ENCODE results near the gene ATP12A.

ATP12A gene

DNA sequence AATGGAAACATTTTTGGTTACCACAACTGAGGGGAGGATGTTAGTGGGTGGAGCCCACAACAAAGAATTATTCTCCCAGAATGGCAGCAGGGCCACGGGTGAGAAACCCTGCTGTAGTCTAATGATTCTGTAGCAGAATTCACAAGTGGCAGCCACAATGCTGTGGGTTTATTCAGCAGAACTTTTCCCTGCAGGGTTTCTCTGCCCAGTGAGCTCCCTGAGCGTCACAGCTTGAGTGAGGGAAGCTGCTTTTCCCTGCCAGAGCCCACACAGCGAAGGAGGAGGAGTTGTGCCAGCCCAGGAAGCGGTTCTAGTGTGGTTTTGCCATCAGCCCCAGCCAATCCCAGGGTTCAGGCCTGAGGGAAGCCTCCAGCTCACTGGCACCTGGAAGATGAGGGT, 4.4 kb downstream of the ATP12A start:
- peak in 1 of 2 donors; percentile 24 for DNase-seq (ENCODE audit: low read depth in 1 of 2, low spot score in 1 of 2)

DNA sequence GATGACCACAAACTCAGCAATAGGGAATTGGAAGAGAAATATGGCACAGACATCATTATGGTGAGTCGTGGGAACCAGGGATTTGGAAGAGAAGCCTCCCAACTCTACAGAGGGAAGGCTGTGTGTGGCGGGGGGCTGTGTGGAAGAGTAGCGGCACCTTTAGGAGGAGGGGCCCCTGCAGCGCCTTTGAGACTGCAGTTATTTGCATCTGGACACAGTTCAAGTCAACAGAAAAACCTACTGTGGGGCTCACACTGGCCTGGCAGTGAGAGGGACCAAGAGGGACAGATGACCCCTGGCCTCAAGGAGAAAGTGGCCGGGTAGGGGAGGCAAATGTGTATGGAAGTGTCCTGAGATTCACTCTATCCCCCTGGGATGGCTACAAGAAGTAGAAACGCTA, 5.1 kb downstream of the ATP12A start:
- no peak for DNase-seq (ENCODE audit: low read depth in 1 of 2, low spot score in 1 of 2)

DNA sequence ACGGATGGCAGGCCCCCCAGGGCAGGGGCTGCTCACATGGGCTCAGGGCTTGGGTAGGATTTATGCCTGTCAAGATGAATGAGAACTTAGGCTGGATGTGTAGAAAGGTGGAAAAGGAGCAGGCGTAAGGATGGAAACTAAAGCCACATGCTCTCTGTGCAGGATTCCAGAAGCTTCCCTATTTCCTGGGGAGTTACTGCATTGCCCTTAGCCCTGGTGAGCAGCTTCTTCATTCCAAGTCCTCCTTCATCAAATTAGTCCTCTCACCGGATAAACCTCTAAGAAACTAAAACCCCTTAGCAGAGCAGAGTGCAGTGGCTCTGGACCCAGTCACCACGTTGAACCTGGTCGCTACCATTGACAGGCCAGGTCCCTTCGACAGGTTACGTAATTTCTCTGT, 7.4 kb downstream of the ATP12A start:
- DNase-seq (ENCODE audit: low read depth in 1 of 2, low spot score in 1 of 2): no peak

DNA sequence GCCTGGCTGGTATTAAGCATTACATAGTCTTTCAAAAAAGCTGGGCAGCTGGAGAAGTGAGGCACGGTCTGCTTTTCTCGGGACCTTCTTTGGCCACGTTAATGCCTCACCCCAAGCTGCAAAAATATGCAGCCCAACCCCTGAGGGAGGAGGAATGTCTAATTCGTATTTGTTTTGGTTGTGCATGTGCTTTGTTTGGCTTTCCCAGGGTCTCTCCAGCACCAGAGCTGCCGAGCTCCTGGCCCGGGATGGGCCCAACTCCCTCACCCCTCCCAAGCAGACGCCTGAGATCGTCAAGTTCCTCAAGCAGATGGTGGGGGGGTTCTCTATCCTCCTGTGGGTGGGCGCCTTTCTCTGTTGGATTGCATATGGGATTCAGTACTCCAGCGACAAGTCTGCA, 7.9 kb downstream of the ATP12A start:
- DNase-seq (ENCODE audit: low read depth in 1 of 2, low spot score in 1 of 2): no peak

DNA sequence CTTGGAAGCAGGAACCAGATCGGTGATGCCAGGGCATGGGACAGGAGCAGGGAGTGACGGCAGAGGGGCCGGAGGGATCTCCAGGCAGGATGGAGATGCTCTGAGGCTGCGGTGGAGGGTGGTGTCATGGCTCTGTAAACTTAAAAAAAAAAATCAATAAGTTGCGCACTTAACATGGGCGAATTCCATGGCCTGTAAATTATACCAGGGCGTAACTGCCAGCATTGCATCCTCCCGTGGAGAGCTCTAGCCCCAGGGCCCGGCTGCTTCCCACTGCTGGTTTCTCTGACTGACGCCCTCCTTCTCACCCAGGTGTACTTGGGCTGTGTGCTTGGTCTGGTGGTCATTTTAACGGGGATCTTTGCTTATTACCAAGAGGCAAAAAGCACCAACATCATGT, 8.7 kb downstream of the ATP12A start:
- DNase-seq (ENCODE audit: low read depth in 1 of 2, low spot score in 1 of 2): no peak

DNA sequence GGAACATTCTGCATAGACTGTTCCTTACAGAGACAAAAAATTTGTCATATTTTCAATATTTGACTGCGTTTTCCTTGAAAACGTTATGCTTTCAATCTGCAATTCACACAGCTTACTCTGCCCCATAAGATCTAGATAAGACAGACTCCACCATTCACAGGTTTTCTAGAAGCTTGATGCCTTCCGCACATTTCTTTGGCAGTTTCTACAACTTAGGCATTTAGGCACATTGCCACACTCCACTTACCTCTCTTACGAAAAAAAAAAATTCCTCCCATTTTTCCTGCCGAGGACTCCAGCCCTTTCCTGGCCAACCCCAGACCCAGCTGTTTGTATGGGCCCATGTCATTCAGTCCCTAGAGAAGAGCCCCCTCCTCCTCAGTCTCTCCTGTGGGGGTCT, 11.2 kb downstream of the ATP12A start:
- DNase-seq (ENCODE audit: low read depth in 1 of 2, low spot score in 1 of 2): no peak

DNA sequence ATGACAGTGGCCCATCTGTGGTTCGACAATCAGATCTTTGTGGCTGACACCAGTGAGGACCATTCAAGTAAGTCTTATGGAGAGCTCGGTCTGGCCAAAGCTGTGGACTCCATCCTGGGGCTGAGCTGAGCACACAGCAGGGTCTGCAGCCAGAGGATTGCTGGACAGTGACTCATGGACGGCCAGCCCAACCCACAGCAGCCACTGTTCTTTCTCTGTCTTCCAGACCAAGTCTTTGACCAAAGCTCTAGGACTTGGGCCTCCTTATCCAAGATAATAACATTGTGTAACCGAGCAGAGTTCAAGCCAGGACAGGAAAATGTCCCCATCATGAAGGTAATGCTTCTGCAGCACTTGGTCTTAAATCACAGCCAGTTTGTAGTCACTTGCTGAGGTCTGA, 12.4 kb downstream of the ATP12A start:
- DNase-seq (ENCODE audit: low read depth in 1 of 2, low spot score in 1 of 2): no peak

DNA sequence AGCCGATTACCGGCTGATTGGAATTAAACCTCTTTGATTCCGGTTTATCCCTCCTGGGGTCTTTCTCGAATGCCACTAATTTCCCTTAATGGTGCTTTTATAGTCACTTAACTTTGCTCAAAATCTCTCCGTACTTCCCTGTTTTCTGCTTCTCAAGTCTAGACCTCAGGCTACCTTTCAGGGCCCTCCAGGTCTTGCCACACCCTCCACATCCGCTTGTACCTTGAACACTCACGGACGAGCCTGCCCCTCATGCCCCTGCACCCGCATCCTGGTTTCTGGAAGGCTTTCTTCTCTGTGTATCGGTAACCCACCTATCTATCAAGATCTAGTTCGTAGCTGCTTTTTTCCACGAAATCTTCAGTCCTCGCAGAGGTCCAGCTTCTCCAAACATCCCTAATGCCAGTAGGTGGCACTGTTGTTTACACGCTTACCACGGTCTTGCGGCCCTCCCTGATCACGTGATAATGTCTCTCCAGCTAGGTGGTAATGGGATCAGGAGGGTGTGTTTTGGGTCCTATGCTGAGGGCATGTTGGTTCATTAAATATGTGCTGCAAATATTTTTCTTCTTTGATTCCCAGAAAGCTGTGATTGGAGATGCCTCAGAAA, 13.8 kb downstream of the ATP12A start:
- peak in 1 of 2 donors; percentile 35 for DNase-seq (ENCODE audit: low read depth in 1 of 2, low spot score in 1 of 2)

DNA sequence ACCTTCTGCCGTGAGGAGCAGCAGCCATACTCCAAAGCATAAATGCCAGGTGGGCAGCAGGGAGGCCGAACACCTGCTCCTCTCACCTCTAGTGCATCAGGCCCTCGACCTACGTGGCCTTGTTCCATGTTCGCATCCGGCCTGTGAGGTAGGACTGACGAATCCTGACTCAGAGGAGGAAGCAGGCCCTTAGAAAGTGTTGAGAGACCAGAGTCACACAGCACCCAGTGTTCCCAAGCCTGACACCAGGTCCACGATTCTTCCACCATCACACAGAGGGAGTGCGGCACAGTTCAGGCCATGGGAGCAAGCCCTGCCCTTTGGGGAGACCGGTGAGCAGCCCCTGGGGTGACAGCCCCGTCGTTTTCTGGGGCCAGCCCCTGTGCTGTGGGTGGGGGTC, 14.7 kb downstream of the ATP12A start:
- no peak for DNase-seq (ENCODE audit: low read depth in 1 of 2, low spot score in 1 of 2)

DNA sequence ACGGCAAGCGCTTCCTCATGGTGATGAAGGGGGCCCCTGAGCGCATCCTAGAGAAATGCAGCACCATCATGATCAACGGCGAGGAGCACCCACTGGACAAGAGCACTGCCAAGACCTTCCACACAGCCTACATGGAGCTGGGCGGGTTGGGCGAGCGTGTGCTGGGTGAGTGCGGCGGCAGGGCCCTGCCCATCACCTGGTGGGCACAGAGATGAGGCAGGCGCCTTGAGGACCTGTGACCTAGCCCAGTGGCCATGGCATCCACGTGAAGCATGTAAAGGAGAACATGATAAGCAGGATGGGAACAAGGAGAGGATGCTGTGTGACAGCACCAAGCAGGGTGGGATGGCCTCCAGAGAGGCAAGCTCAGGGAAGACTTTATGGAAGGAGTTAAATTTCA, 18.5 kb downstream of the ATP12A start:
- no peak for DNase-seq (ENCODE audit: low read depth in 1 of 2, low spot score in 1 of 2)

DNA sequence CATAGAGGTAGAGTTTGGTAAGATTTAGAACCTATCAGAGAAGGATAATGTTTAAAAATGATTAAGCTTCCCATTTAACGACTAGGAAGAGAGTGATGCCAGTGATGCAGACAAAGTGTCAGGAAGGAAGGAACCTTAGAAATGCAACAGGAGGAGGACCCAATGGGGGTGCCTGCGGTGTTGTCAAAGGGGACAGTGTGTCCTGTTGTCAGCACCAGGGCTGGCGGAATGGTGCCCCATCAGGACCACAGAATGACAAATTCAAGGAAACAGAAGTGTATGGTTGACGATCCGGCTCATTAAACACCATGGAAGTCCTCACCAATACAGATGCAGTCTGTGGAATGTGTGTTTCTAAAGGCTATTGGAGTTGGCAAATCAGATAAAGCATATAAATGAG, 19.3 kb downstream of the ATP12A start:
- DNase-seq (ENCODE audit: low read depth in 1 of 2, low spot score in 1 of 2): no peak

DNA sequence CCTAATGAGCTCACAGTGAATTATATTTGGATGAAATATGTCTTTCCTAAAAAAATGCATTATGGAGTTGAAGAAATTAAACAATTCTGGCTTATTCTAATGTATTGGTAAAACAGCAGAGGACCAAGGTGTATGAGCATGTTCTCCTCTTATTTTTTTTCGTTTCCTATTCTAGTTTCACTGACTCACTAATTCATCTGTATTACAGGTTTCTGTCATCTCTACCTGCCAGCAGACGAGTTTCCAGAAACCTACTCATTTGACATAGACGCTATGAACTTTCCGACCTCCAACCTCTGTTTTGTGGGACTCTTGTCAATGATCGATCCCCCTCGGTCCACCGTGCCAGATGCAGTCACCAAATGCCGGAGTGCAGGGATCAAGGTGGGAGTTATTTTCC, 20.3 kb downstream of the ATP12A start:
- no peak for DNase-seq (ENCODE audit: low read depth in 1 of 2, low spot score in 1 of 2)

DNA sequence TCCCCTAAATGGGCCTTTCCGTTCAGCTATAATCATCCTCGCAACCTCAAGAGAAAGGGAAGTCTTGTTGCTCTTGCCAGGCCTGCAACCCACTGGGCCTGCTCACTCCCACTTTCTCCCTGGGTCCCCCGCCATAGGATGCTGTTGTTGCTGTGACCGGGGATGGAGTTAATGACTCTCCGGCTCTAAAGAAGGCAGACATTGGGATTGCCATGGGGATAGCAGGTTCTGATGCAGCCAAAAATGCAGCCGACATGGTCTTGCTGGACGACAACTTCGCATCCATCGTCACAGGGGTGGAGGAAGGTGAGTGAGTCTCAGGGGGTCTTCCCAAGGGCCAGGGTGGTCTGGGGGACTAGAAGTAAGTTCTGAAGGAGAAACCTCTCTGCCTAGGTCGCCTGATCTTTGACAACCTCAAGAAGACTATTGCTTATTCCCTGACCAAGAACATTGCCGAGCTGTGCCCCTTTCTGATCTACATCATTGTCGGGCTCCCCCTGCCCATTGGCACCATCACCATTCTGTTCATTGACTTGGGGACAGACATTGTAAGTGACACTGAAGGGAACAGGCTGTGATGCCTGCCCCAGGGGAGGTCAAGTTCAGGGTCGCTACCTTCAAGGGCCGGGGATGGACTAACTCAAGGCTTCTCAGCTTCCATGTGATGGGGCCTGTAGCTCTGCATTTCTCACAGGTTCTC, 26.8 kb downstream of the ATP12A start:
- DNase-seq (ENCODE audit: low read depth in 1 of 2, low spot score in 1 of 2): no peak

DNA sequence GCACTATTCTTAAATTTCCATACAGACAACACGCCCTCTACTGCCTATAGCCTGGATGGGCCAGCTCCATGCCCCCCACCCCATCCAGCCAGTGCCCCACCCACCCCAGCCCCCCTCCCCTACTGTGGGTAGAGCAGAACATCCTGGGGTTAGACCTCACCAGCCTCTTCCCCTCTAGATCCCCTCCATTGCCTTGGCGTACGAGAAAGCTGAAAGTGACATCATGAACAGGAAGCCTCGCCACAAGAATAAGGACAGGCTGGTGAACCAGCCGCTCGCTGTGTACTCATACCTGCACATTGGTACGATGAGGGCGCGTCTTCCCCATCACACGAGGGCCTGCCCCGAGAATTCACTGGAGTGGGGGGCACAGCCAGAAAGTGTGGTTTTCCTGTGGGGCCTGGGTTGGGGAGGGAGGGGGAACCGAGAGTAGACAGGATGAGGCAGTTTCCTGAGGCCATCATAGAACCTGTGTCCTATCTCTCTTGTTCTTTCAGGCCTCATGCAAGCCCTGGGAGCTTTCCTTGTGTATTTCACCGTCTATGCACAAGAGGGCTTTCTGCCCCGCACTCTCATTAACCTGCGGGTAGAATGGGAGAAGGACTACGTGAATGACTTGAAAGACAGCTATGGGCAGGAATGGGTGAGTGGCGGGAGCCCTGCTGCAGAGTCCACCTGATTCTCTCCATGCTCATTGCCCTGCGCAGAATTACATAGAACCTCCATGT, 29.1 kb downstream of the ATP12A start:
- DNase-seq (ENCODE audit: low read depth in 1 of 2, low spot score in 1 of 2): peak in 1 of 2 donors; percentile 42

DNA sequence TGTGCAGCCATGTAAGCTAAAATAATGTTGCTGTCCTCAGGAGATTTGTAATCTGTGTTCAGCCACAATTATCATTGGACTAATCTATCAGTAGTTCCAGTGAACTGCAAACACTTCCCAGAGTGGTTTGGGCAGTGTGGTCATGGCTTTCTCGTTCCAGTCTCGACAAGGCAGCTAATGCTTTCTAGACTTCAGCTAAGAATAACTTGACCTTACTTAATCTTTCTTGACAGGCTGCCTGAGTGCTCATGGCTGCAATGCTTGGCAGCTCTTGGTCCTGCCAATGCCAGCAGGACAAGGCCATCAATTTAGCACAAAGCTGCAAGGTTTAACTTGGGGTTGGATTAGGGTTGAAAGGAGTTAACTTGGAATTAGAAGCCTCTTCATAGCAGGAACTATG, 32.8 kb downstream of the ATP12A start:
- DNase-seq (ENCODE audit: low read depth in 1 of 2, low spot score in 1 of 2): no peak

DNA sequence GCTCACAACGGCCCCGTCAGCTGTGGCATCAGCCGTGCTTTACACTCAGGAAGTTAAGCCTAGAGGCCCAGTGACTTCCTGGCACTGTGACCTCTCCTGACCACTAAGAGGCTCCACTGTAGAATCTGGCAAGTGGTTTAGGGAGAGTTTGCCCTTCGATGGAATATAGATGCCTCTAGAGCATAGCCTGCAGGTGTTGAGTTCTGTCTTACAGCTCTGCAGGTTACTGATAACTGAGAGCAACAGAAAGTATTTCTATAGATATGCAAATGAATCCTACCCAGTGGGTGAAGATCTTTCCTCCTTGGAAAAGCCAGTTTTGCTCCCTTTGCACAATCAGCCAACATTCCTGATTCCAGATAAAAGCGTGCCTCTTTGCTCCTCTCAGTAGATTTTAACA, 35.8 kb downstream of the ATP12A start:
- no peak for DNase-seq (ENCODE audit: low read depth in 1 of 2, low spot score in 1 of 2)

DNA sequence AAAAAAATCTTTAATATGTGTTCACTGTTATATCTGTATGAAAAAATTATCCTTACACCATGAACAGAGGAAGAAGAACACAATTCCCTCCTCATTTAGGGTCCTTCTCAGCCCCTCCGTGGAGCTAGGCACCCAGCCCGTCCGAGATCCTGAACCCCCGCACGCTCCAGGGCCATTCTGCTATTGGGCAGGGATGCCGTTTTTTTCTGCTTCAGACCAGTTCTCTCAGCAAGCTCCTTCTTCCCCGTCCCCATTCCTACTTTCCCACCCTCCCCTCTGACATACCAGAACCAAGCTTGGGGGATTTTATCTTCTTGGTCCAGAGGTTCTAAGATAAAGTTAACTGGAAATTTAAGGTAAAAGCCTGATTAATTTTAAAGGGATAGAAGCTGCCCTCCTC, 36.2 kb downstream of the ATP12A start:
- DNase-seq (ENCODE audit: low read depth in 1 of 2, low spot score in 1 of 2): no peak

DNA sequence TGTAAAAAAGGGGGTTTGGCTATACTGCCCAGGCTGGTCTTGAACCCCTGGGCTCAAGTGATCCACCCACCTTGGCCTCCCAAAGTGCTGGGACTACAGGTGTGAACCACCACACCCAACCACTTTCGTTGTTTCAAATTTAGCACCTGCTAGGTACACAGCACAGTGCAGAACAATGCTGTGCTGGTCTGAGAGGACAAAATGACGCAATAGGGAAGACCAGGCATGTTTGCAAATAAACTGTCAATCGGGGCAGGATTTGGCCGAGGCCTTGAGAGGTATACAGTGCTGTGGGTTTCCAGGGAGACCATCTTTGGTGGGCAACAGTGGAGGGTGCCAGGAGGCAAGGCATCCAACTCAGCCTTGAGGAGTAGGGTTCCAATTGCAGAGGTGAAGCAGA, 37.0 kb downstream of the ATP12A start:
- no peak for DNase-seq (ENCODE audit: low read depth in 1 of 2, low spot score in 1 of 2)

DNA sequence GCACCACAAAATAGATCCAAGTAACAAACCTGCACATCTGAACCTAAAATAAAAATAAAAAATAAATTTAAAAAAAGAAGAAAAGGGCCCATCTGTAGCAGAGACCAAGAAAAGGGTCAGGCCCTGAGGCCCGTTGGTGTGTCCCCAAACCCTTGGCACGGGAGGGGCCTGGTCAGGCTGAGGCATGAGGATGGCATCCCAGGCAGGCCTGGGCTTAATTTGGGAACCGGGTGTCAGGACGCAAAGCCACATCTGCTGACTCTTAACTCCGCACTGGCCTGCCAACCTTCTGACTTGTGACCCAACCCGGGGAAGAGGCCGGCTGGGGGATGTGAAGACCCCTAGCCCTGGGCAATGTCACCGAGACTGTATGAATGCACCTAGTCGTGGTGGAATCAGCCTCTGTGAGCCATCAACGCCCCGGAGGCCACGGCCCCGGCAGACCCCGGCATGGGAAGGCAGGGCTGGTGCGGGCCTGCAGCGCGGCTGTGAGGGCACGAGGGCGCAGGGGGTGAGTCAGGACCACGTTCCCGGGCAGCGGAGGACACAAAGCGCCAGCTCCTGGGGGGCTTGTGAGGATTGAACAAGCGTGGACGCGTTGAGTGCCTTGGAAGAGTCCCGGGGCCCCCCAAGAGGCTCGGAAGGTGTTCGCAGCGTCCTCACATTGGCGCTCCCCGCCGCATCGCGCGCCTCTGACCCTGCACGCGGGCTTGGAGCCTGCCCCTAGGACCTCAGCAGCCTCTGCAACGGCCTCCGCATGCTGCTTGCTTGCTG, 38.2 kb downstream of the ATP12A start:
- DNase-seq (ENCODE audit: low read depth in 1 of 2, low spot score in 1 of 2): no peak

DNA sequence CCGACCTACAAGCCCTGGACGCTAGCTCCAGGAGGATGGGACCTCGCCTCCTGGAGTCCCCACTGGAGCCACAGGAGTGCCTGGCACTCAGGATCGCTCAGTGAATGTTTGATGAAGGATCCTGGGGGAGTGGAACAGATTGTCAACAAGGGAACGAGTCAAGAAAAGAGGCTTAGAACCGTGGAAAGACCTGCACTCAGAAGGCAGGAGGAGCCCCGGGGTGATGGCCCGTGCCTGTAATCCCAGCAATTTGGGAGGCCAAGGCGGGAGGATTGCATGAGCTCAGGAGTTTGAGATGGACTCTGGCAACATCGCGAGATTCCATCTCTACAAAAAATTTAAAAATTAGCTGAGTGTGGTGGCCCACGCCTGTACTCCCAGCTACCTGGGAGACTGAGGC, 38.9 kb downstream of the ATP12A start:
- no peak for DNase-seq (ENCODE audit: low read depth in 1 of 2, low spot score in 1 of 2)

DNA sequence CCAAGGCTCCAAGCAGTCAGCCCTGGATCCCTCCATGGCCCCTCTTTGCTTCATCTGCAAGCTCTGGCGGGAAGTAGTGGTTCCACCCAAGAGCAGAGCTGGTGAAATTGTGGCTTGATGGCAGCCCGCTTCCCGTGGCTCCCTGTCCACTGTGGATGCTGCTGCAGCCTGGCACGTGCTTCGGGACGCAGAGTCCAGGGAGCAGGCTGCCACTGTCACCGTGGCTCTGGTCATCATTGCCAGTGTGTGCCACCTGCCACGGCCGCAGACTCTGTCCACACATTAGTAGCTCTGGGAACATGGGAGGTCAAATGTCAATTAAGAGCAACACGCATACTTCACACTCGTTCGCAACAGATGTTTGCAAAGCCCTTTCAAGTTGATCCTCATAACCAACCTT, 43.0 kb downstream of the ATP12A start:
- no peak for DNase-seq (ENCODE audit: low read depth in 1 of 2, low spot score in 1 of 2)

DNA sequence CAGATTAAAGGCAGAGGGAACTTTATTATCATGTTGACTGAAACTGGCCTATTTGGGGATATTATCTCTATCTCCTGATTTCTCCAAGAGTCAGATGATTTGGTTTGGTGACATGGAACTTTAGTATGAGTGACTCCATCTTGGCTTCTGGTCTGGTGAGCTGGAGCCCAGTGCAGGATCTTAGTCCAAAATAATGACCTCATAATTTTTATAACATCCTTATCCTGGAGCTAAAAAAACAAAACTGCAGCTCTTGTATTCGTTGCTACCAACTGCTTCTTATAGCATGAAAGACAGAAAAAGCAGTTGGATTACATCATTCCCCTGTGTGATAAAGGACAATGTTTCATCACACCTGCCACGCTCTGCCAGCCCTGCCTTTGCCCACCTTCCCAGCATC, 44.5 kb downstream of the ATP12A start:
- no peak for DNase-seq (ENCODE audit: low read depth in 1 of 2, low spot score in 1 of 2)
